Mesenteric fat pad (tissue), 1 donor: ENCODE measurements around the gene TNFAIP2. TPM values are rescaled to one million over a fixed set of nuclear protein-coding genes. Genes with fewer than 3 reads are reported as not detected.

Source experiments
- DNase-seq: peaks from one replicate; pipeline ENCODE4 v3.0.0-alpha.2; 2020; ENCODE audit warnings: low spot score
- total RNA-seq: library from RNA; stranded (reverse); fragmentation: NEBNext Ultra II Directional; extraction: Animal tissue kit (Norgen Biotek cat#: 25700); gene quantifications from one replicate; pipeline ENCODE4 v1.2.1, GENCODE V29; 2021
- donor health status: DM: yes; HTN: yes; CAD: no.

The TNFAIP2 gene
- total RNA-seq, 1 donor from 2014 or later: 211 TPM

DNA sequence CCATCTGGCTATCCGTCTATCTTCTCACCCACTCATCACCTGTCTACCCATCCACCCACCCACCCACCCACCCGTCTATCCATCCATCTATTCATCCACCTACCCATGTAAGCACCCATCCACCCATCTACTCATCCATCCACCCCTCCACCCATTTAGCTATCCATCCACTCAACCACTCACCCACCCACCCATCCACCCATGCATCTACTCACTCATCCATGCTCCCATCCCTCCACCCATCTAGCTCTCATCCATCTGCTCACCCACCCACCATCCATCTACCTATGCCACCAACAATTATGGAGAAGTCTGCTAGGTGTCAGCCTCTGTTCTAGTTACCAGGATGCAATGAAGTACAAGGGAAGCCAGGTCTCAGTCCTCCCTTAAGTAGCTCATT lies 11.1 kb downstream of the TNFAIP2 start:
- no peak for DNase-seq

DNA sequence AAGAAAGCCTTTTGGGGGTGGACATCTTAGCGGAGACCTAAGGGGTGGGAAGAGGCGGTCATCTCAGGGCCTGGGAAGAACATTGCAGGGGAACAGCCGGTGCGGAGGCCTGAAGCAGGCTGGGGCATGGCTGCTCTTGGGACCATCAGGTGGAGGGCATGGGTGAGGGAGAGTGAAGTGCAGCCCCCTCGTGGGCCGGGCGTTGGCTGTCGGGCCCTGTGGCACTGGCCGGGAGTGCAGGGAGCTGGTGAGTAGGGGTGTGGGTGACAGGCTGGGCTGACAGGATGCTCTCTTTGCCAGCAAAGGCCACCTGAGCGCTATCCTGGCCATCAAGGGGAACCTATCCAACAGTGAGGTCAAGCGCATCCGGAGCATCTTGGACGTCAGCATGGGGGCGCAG lies 11.7 kb downstream of the TNFAIP2 start:
- DNase-seq: no peak

- no peak for DNase-seq
Measured at GRCh38 chr14:103135333-103136260, 12.3 kb downstream of the TNFAIP2 start.

DNA sequence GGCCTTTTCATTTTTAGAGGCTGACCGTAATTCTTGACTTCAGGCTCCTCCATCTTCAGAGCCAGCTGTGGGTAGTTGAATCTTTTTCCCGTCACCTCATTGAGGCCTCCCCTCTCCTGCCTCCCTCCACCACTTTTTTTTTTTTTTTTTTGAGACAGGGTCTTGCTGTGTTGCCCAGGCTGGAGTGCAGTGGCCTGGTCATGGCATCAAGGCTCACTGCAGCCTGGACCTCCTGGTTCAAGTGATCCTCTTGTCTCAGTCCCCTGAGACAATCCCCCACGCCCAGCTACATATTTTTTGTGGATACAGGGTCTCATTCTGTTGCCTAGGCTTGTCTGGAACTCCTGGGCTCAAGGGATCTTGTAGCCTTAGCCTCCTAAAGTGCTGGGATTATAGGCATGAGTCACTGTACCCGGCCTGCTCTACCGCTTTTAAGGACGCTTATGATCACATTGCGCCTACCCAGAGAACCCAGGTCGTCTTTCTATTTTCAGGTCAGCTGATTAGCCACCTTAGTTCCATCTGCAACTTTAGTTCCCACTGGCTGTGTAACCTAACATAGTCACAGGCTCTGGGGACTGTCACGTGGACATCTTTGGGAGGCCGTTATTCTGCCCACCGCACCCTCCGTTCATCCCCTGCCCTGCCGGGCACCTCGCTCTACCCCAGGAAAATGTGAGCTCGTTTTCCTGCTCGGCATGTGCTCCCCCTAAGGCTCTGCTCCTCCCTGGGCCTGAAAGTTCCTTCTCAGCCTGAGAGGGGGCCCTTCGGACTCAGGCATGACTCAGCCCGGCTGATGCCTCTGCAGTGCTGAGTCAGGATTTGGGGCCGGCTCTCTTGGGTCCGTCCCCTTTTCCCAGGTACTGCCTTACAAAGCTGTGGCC lies 13.4 kb downstream of the TNFAIP2 start:
- no peak for DNase-seq

DNA sequence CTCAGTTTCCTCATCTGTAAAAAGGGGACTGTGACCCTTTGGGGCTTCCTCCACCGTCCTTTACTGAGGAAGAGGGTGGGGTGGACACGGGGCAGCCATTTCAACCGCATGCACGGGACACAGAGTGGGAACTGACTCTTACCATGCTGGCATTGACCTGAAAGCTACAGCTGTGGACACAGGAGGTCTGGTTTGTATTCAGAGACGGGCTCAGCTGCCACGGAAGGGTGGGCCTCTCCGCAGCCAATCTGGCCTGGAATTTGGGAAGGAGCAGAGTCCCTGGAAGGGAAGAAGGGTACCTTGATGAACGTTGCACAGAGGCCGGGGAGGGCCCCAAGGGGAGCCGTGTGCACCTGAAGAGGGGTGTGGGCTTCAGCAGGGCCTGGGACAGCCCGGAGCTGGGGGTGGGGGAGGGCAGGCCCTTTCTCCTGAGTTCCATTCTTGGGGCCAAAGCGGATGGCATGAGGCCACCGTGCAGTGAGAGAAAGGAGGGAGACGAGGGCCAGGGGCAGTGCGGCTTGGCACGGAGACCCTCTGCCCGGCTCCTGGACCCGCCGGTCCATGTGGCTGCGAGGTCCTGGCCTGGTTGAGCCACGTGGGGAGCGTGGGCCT lies 14.5 kb downstream of the TNFAIP2 start:
- DNase-seq: no peak

DNA sequence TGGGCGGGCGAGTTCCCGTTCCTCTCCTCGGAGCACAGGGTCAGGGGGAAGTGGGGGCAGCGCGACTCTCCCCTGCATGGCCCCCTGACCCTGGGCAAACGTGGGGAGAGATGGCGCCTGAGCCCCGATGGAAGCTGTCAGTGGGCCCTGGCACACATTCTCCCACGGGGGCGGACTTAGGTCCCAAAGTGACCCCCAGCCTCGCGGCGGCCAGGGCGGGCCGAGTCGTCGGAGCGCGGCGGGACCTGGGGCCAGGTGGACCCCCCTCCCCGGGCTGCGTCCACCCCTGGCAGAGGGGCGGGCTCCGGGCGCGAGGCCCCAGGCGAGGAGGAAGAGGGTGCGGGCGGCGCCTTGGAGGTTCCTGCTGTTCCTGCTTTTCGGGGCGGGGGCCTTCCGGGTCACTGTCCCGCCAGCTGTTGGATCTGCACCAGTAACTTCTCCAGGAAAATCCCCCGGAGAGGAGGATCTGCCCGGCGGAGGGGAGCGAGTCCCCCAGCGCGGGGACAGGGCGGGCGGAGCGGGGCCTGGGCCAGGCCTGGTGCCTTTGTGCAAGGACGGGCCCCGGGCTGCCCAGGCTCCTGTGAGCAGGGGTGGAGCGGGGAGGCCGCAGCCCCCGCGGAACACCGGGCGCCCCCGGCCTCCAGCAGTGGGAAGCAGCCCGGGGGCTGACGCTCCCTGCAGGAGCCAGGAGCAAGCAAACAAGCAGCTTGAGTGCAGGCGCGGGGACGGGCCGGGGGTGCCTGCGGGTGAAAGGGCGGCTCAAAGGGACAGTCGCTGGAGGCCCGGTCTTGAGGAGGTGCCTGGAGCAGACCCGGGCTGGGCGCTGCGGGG lies 15.3 kb downstream of the TNFAIP2 start:
- DNase-seq: no peak

- no peak for DNase-seq
Measured at GRCh38 chr14:103139132-103140025, 16.1 kb downstream of the TNFAIP2 start.

GRCh38 chr14:103140316-103141109 lies 17.3 kb downstream of the TNFAIP2 start:
- DNase-seq: no peak

DNA sequence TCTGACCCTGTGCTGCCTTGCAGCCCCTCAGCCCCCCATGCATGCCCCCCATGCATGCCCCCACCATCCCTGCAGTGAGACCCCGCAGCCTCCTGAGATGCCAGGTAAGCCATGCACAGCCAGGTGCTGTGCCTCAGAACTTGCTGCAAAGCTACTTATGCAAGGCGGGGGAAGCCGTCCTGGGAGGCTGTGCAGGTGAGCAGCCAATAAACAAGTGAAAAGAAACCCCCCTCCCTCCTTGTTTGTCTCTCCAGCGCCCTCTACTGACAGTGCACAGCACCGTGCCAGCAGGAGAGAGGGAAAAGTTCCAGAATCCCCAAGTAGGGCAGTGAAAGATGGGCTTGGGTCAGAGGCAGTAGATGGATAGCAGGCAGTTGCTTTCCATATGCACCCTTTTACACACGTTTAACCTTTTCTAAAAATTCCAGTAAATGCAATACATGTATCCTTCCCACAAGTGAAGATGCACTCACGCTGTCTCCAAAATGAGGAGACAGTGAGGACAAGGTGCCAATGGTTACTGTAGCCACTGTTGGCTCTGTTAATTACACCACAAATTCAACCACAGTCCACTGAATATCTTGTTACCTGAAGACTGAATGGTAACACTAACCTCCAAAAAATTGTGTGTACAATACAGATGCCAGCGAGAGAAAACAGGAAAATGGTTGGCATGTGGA lies 18.0 kb downstream of the TNFAIP2 start:
- DNase-seq: no peak

GRCh38 chr14:103142026-103142425 lies 18.8 kb downstream of the TNFAIP2 start:
- DNase-seq: no peak

DNA sequence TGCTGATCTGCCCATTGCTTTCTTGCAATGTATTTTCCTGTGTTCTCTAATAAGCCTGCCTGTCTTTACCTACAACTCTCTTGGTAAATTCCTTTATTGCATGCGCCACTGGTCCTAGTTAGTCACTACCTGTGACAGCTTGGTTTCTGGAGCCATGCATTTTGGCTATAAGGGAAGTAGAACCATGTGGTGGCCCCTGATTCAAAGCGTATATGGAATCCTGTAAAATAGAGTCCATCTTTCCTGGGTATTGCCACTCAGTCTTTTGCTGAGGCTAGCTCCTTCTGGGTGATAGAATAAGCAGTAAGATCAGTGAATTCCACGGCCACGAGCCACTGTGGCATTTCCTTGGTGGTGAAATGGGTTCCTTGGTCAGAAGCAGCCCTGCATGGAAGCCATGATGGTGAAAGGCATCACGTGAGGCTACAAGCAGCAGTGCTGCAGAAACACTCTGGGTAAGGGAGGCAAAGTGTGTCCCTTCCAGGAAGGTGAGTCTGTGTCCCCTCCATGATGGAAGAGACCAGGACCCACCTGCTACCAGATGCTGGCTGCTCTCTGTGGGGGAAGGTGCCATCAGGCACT lies 19.6 kb downstream of the TNFAIP2 start:
- no peak for DNase-seq

- no peak for DNase-seq
Measured at GRCh38 chr14:103143506-103143905, 20.2 kb downstream of the TNFAIP2 start.

- DNase-seq: no peak
Measured at GRCh38 chr14:103144085-103144484, 20.8 kb downstream of the TNFAIP2 start.

DNA sequence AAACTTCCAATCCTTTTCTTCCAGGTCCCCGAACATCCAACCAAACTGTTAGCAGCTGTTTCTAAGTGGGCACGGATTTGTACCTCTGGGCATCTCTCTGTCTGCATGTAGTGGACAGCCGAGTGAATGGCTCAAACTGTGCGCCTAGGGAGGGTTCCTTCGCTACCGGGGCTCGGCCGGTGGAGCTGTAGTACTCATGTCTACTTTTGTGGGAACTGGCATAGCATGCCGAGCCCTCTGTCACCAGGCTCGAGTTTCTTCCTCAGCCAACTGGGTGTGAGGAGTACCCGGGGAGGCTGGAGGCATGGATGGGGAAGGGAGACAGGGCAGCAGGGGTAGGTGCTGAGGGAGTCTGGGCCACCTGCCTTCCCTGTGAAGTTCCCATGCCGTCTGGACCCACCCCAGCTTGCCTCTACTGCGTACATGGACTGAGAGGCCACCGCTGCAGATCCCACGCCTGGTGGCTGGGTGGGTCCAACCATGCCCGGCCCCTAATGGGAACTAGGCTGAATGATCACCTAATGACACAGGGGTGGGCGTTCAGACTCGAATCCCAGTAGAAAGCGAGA lies 23.0 kb downstream of the TNFAIP2 start:
- DNase-seq: no peak

DNA sequence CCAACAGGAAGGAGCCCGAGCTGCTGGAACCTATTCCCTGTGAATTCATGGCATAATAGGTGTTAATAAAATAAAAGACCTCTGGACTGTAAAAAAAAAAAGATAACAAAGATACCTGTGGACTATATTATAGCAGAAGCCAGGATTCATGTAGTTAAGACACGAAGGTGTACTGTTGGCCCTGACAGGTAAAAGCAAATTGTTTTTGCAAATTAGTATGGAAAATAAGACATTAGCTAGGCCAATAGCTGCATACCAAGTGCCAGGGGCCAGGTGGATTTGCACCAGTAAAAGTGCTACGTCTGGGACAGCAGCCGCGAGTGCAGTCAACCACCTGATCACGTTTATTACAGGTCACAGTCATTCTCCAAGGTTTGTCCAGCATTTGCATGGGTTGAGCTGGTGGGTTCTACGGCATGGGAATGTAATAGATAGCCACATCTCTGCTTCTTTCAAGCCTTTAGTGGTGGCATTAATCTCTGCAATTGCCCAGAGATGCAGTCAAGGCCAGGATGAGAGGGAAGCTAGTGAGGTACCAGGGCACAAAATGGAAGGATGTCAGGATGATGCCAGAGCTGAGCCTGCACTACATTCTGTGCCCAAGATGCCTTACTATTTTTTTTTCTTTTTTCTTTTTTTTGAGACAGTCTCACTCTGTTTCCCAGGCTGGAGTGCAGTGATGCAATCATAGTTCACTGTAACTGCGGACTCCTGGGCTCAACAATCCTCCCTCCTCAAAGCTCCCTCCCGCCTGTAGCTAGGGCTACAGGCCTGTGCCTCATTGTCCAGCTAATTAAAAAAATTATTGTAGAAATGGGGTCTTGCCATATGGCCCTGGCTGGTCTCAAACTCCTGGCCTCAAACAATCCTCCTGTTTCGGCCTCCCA lies 26.3 kb downstream of the TNFAIP2 start:
- peak; percentile 16 for DNase-seq

DNA sequence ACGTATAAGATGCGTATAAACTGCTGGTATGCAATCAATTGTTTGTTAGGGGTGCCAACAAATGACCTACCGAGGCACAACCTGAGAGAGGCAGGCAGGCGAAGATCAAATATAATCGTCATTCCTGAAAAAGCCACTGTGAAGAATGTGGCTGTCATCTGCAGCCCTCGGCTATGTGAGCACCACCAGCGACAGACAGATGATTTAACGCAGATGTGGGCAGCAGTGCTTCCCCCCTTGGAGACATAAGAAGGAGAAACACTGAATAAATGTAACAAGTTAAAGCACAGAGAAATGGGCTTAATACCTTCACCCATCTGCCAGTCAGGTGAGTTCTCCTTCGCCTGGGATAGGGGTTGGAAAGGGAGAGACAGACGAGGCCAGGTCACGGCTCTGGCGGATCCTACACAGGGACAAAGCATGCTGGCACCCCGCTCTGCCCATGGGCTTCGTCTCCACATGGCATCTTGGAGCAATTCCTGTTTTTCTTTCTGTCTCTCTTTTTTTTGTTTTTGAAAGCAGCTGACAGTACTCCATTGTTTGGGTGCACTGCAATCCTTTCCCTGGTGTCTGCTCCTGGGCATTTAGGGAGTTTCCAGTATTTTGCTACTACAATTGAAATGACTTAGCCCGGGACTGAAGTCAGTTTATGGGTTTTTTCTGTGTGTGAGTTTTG lies 28.1 kb downstream of the TNFAIP2 start:
- no peak for DNase-seq
